Right renal cortex interstitium (tissue), 3 donors: ENCODE results near the gene TMEM130. TPM values are rescaled to one million over a fixed set of nuclear protein-coding genes. Genes with fewer than 3 reads are reported as not detected.

ENCODE experiments used
- DNase-seq, 3 donors: peaks; one replicate each; pipeline ENCODE4 v3.0.0-alpha.2; 2013; ENCODE audit warnings: low read depth in 3 of 3, low spot score in 2 of 3
- polyA plus RNA-seq, 3 donors: library from polyadenylated mRNA; unstranded; fragments of 120-200 nt; gene quantifications; one replicate each; pipeline ENCODE4 v1.2.1, GENCODE V29; 2013; ENCODE audit not compliant: insufficient read length in 3 of 3

TMEM130 gene
- 1 to 10 TPM; 4.0 to 6.6 (median 4.4) TPM for polyA plus RNA-seq

GRCh38 chr7:98869597-98870120, at the start of gene TMEM130:
TSS of gene TMEM130 (minus strand) at chr7:98870014. CDS start at chr7:98869861, 153 bp downstream.
- no peak for DNase-seq

GRCh38 chr7:98917331-98917730, 47.5 kb upstream of the TMEM130 start:
- no peak for DNase-seq

GRCh38 chr7:98913612-98914011, 43.8 kb upstream of the TMEM130 start:
- no peak for DNase-seq

GRCh38 chr7:98913026-98913425, 43.2 kb upstream of the TMEM130 start:
- DNase-seq = no peak

- DNase-seq = no peak
Observed at GRCh38 chr7:98911916-98912315, 42.1 kb upstream of the TMEM130 start.

- DNase-seq = no peak
Observed at GRCh38 chr7:98910427-98910826, 40.6 kb upstream of the TMEM130 start.

- DNase-seq = no peak
Observed at GRCh38 chr7:98909487-98909886, 39.7 kb upstream of the TMEM130 start.

- DNase-seq = no peak
Observed at GRCh38 chr7:98908585-98908984, 38.8 kb upstream of the TMEM130 start.

GRCh38 chr7:98907570-98907969, 37.8 kb upstream of the TMEM130 start:
- DNase-seq = no peak

- no peak for DNase-seq
Observed at GRCh38 chr7:98903246-98903645, 33.4 kb upstream of the TMEM130 start.

GRCh38 chr7:98902523-98902922, 32.7 kb upstream of the TMEM130 start:
- DNase-seq = no peak

- DNase-seq = no peak
Observed at GRCh38 chr7:98900815-98901214, 31.0 kb upstream of the TMEM130 start.

- no peak for DNase-seq
Observed at GRCh38 chr7:98899816-98900215, 30.0 kb upstream of the TMEM130 start.

- DNase-seq = no peak
Observed at GRCh38 chr7:98892609-98893008, 22.8 kb upstream of the TMEM130 start.

GRCh38 chr7:98887038-98887437, 17.2 kb upstream of the TMEM130 start:
- DNase-seq = no peak

GRCh38 chr7:98884416-98884815, 14.6 kb upstream of the TMEM130 start:
- no peak for DNase-seq

- no peak for DNase-seq
Observed at GRCh38 chr7:98881561-98882315, 11.9 kb upstream of the TMEM130 start.

GRCh38 chr7:98880485-98880884, 10.7 kb upstream of the TMEM130 start:
- no peak for DNase-seq

GRCh38 chr7:98879979-98880315, 10.1 kb upstream of the TMEM130 start:
- DNase-seq = no peak

- no peak for DNase-seq
Observed at GRCh38 chr7:98879198-98879978, 9.6 kb upstream of the TMEM130 start.

- no peak for DNase-seq
Observed at GRCh38 chr7:98878365-98879197, 8.8 kb upstream of the TMEM130 start, which contains the start of gene TRRAP. TSS of gene TRRAP (plus strand) at chr7:98878532. CDS start at chr7:98881151, 2,619 bp downstream.
